ENCODE data around the gene NF1. TPM values are rescaled to one million over a fixed set of nuclear protein-coding genes. Genes with fewer than 3 reads are reported as not detected.

Gene NF1
- total RNA-seq, 1 donor from 2014 or later, result 28.5 TPM

DNA sequence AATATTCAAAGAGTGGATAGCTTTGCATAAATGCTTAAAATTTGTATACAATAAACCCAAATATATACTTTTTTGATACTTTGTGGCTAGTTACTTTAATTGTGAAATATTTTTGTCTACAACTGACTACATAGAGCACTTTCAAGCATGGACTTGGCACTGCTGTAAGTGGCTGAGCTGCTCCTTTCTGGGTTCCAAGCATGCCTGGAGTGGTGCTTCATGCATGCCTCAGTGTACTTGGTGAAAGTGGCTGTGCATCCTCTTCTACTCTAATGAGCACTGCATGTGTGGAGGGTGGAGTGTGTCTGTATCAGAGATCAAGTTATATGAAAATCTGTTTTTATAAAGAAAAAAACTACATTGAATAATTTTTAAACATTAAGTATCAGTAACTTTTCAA is 108.2 kb downstream of the NF1 start:
- DNase-seq, result no peak
- peaks cover 4% of the 10 kb centered on the region for H3K36me3 Mint-ChIP-seq (ENCODE audit: low read depth)
- no peak overlapping the region for H3K4me3 Mint-ChIP-seq
- no peaks in the 10 kb centered on the region for H3K9me3 Mint-ChIP-seq
- H3K4me1 Mint-ChIP-seq, result no peaks in the 10 kb centered on the region
- no peak overlapping the region for H3K27ac Mint-ChIP-seq
- H3K27me3 Mint-ChIP-seq, result no peaks in the 10 kb centered on the region
- intact Hi-C loops (cut with micrococcal nuclease), result no loop called here

DNA sequence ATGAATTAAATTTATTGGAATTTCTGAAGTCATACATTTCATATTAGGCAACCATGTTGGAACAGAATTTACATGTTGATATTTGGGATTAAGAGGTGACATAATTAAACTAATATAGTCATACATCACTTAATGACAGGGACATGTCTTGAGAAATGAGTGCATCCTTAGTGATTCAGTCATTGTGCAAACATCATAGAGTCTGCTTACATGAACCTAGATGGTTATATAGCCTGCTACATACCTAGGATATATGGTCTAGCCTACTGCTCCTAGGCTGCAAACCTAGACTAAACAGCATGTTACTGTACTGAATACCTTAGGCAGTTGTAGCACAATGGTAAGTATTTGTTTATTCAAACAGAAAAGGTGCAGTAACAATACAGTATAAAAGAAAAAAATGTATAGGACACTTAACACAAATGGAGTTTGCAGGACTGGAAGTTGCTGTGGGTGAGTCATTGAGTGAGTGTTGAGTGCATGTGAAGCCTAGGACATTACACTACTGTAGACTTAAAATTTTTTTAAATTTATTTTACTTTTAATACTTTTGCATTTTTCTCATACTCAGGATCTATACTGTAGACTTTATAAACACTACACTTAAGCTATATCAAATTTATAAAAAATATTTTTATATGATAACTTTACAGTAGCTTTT is 116.7 kb downstream of the NF1 start:
- no peak overlapping the region for H3K4me3 Mint-ChIP-seq
- DNase-seq, result no peak
- no peaks in the 10 kb centered on the region for H3K9me3 Mint-ChIP-seq
- no peaks in the 10 kb centered on the region for H3K4me1 Mint-ChIP-seq
- intact Hi-C loops (cut with micrococcal nuclease), result no loop called here
- H3K36me3 Mint-ChIP-seq (ENCODE audit: low read depth), result peaks cover 4% of the 10 kb centered on the region
- H3K27ac Mint-ChIP-seq, result no peak overlapping the region
- no peaks in the 10 kb centered on the region for H3K27me3 Mint-ChIP-seq

DNA sequence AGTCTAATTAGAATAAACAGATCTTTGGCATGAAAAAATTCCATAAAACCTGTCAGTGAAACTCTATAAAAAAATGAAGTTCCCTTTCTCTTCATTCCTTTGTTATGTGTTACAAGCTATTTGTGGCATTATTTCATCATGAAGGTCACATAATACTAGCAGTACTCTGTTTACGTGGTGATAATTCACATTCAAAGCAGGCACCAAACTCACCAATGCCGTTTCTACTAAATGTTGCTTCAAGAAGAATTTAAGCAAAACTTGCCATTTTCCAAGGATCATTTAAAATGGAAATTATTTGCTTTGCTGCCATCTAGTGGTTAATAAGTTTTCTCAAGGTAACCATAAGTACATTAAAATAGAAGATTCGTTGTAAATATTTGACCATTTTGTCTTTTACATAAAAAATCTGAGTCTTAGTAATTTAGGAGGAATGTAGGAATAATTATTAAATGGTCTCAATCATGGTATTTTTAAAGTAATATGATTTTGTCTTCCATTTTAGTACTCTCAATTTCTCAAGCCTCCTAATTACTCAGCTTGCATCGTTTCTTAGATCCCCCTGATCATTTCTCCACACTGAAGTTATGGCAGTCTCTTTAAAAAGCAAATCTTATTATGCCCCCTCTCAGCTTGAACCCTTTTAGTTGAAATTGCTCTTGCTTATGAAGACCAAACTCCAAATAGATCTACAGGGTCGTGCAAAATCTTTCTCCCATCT is 121.4 kb downstream of the NF1 start:
- no peak overlapping the region for H3K27ac Mint-ChIP-seq
- no peaks in the 10 kb centered on the region for H3K27me3 Mint-ChIP-seq
- H3K36me3 Mint-ChIP-seq (ENCODE audit: low read depth), result no peaks in the 10 kb centered on the region
- no peaks in the 10 kb centered on the region for H3K4me1 Mint-ChIP-seq
- H3K4me3 Mint-ChIP-seq, result no peak overlapping the region
- DNase-seq, result no peak
- no peaks in the 10 kb centered on the region for H3K9me3 Mint-ChIP-seq
- intact Hi-C loops (cut with micrococcal nuclease), result loop anchor here (2.0 to 5.0 kb wide), 2 partner anchors 156 to 203 kb away; no protein-coding TSS in a partner anchor

DNA sequence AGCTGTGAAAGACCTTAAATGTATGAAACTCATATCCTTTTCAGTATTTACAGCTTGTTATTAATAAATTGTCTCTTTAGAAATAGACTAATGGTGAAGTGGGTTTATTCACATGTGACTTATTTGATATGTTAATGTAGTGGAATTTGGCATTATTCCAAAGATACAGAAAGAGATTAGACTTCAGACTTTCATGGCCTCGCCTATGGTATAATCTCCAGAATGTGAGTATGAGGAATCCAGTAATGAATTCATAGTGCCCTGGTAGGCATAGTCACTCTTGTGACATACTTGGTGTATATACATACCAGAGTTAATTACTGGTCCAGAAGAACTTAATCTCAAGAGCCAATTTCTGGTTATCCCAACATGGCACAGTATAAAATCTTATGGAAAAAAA is 129.6 kb downstream of the NF1 start:
- no peak overlapping the region for H3K4me3 Mint-ChIP-seq
- peaks cover 3% of the 10 kb centered on the region for H3K4me1 Mint-ChIP-seq
- no peak overlapping the region for H3K27ac Mint-ChIP-seq
- no peaks in the 10 kb centered on the region for H3K36me3 Mint-ChIP-seq (ENCODE audit: low read depth)
- no peak for DNase-seq
- H3K27me3 Mint-ChIP-seq, result no peaks in the 10 kb centered on the region
- H3K9me3 Mint-ChIP-seq, result no peaks in the 10 kb centered on the region
- intact Hi-C loops (cut with micrococcal nuclease), result no loop called here

DNA sequence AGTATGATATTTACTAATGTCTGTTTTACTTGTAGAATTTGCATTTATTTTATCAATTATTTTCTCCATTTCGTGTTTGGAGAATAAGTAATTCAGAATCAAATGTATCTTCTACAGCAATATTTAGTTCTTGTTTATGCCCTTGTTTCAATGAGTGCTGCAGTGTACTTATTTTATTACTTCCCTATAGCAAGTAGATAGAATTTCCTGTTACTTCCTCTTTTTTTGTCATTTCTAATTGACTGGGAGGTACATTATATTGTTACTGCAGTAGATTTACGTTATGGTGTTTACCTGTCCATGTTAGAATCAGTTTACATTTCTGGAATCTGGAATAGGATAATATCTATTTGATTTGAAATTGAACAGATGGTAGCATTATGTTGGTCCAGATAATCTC is 131.1 kb downstream of the NF1 start:
- H3K9me3 Mint-ChIP-seq, result no peaks in the 10 kb centered on the region
- no peaks in the 10 kb centered on the region for H3K27me3 Mint-ChIP-seq
- DNase-seq, result no peak
- intact Hi-C loops (cut with micrococcal nuclease), result no loop called here
- H3K36me3 Mint-ChIP-seq (ENCODE audit: low read depth), result no peaks in the 10 kb centered on the region
- peaks cover 3% of the 10 kb centered on the region for H3K4me1 Mint-ChIP-seq
- H3K4me3 Mint-ChIP-seq, result no peak overlapping the region
- H3K27ac Mint-ChIP-seq, result no peak overlapping the region

DNA sequence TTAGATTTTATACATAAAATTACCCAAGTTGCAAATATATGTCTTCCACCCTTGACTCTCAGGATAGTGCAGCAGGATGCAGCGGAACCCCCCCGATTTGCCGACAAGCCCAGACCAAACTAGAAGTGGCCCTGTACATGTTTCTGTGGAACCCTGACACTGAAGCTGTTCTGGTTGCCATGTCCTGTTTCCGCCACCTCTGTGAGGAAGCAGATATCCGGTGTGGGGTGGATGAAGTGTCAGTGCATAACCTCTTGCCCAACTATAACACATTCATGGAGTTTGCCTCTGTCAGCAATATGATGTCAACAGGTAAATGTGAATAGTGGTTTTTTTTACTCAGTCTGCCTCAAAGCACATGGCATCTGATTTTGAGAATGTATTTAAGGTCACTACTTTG is 131.6 kb downstream of the NF1 start:
- Mint-ChIP-seq H3K4me3 (no peak overlapping the region), H3K27ac (no peak overlapping the region), H3K4me1 (peaks cover 3% of the 10 kb centered on the region), H3K27me3 (no peaks in the 10 kb centered on the region), H3K9me3 (no peaks in the 10 kb centered on the region), H3K36me3 (ENCODE audit: low read depth) (no peaks in the 10 kb centered on the region)
- intact Hi-C loops (cut with micrococcal nuclease), result no loop called here
- DNase-seq, result no peak

DNA sequence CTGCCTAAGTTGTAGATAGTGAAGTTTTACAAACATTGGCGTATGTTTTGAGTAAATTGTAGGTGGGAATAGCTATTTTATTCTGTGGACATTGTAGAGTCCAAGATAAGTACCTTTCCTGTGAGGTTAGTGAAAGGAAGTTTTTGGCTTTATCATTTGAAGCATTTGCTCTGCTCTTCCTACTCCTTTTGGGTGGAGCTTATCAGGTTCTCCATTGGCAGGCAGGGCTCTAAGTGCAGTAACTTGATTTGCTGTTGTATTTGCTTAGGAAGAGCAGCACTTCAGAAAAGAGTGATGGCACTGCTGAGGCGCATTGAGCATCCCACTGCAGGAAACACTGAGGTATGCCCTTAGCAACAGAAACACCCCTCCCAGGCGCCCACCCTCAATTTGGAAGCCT is 132.2 kb downstream of the NF1 start:
- intact Hi-C loops (cut with micrococcal nuclease), result no loop called here
- Mint-ChIP-seq H3K4me3 (no peak overlapping the region), H3K27ac (no peak overlapping the region), H3K4me1 (peaks cover 3% of the 10 kb centered on the region), H3K36me3 (ENCODE audit: low read depth) (peaks cover 3% of the 10 kb centered on the region), H3K9me3 (no peaks in the 10 kb centered on the region), H3K27me3 (no peaks in the 10 kb centered on the region)
- DNase-seq, result no peak

DNA sequence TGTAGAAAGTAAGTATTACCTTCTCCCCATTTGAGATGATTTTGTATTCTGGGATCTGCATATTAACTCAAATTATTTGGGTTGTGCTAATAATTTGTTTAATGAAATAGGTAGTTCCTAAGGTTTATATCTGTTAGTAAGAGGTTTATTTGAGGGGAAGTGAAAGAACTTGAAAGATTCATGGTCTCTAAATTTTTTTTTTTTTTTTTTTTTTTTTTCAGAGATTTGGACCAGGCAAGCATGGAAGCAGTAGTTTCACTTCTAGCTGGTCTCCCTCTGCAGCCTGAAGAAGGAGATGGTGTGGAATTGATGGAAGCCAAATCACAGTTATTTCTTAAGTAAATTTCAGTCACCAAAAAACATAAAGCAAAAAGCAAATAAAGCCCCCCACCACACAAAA is 137.1 kb downstream of the NF1 start:
- no peaks in the 10 kb centered on the region for H3K9me3 Mint-ChIP-seq
- no peak overlapping the region for H3K4me3 Mint-ChIP-seq
- H3K4me1 Mint-ChIP-seq, result no peaks in the 10 kb centered on the region
- no peak overlapping the region for H3K27ac Mint-ChIP-seq
- H3K27me3 Mint-ChIP-seq, result no peaks in the 10 kb centered on the region
- no peak for DNase-seq
- peaks cover 16% of the 10 kb centered on the region for H3K36me3 Mint-ChIP-seq (ENCODE audit: low read depth)
- intact Hi-C loops (cut with micrococcal nuclease), result no loop called here

DNA sequence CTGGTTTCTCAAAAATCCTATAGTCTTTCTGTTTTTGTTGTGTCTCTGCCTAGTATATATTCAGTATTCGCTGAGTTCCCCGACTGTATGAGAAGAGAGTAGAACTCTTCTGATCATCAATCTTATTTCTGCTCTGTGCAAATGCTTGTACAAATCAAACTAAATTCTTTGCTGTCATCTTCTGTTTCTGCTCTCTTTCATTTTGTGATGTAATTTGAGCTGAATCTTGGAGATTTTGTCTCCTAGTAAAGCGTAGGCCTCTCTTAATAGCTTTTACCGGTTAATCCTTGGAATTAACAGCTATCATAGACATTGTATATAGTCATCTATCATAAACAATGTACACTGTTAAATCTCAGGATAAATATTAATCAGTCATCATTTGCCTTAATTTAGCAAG is 140.3 kb downstream of the NF1 start:
- DNase-seq, result no peak
- H3K36me3 Mint-ChIP-seq (ENCODE audit: low read depth), result peaks cover 17% of the 10 kb centered on the region
- H3K27ac Mint-ChIP-seq, result no peak overlapping the region
- no peak overlapping the region for H3K4me3 Mint-ChIP-seq
- H3K4me1 Mint-ChIP-seq, result no peaks in the 10 kb centered on the region
- intact Hi-C loops (cut with micrococcal nuclease), result no loop called here
- H3K9me3 Mint-ChIP-seq, result no peaks in the 10 kb centered on the region
- H3K27me3 Mint-ChIP-seq, result no peaks in the 10 kb centered on the region

DNA sequence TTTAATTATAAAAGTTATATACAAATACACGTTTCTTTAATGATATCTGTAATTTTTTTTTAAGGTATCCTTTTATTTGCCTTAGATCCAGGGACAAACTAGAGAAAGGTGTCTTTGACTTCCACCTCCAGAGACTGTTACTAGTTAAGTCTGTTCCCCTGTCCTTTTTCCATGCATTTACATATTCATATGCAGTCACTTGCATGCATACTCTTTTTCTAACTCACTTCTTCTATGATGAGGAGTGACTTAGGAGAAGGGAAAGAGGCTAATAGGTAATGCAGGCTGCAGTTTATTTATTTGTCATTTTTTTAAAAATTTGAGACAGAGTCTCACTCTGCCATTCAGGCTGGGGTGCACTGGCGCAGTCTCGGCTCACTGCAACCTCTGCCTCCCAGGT is 141.4 kb downstream of the NF1 start:
- no peaks in the 10 kb centered on the region for H3K27me3 Mint-ChIP-seq
- DNase-seq, result no peak
- peaks cover 1% of the 10 kb centered on the region for H3K4me1 Mint-ChIP-seq
- H3K27ac Mint-ChIP-seq, result no peak overlapping the region
- H3K36me3 Mint-ChIP-seq (ENCODE audit: low read depth), result peaks cover 25% of the 10 kb centered on the region
- H3K9me3 Mint-ChIP-seq, result no peaks in the 10 kb centered on the region
- H3K4me3 Mint-ChIP-seq, result no peak overlapping the region
- intact Hi-C loops (cut with micrococcal nuclease), result no loop called here

DNA sequence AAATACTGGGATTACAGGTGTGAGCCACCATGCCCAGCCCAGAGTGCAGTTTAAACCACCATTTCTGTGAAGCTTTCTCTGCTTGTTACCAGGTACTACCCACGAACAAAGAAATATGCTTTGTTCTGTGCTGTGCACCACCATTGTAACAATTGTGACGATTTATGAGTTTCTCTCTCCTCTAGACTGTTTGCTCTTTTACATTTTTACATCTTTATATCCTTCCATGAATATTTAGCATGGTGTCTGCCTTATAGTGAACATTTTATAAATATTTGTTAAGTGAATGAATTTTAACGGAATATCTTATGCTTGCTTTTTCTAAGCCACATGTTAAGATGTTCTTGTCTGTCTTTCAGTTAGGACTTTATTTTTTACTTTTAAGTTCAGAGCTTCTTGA is 141.9 kb downstream of the NF1 start:
- Mint-ChIP-seq H3K9me3 (no peaks in the 10 kb centered on the region), H3K27me3 (no peaks in the 10 kb centered on the region), H3K27ac (no peak overlapping the region), H3K4me1 (peaks cover 4% of the 10 kb centered on the region), H3K36me3 (ENCODE audit: low read depth) (peaks cover 28% of the 10 kb centered on the region), H3K4me3 (no peak overlapping the region)
- intact Hi-C loops (cut with micrococcal nuclease), result no loop called here
- DNase-seq, result no peak

DNA sequence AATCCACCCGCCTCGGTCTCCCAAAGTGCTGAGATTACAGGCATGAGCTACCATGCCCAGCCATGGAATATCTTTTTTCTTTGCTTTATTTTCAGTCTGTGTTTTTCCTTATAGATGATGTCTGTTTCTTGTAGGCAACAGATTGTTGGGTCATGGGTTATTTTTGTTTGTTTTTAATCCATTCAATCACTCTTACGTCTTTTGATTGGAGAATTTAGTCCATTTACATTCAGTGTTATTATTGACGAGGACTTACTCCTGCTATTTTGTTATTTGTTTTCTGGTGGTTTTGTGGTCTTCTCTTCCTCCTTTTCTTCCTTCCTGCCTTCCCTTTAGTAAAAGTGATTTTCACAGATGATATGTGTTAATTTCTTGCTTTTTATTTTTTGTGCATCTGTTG is 146.3 kb downstream of the NF1 start:
- H3K9me3 Mint-ChIP-seq, result no peaks in the 10 kb centered on the region
- intact Hi-C loops (cut with micrococcal nuclease), result no loop called here
- peaks cover 25% of the 10 kb centered on the region for H3K36me3 Mint-ChIP-seq (ENCODE audit: low read depth)
- H3K4me1 Mint-ChIP-seq, result peaks cover 4% of the 10 kb centered on the region
- H3K27ac Mint-ChIP-seq, result no peak overlapping the region
- H3K4me3 Mint-ChIP-seq, result no peak overlapping the region
- no peaks in the 10 kb centered on the region for H3K27me3 Mint-ChIP-seq
- no peak for DNase-seq

DNA sequence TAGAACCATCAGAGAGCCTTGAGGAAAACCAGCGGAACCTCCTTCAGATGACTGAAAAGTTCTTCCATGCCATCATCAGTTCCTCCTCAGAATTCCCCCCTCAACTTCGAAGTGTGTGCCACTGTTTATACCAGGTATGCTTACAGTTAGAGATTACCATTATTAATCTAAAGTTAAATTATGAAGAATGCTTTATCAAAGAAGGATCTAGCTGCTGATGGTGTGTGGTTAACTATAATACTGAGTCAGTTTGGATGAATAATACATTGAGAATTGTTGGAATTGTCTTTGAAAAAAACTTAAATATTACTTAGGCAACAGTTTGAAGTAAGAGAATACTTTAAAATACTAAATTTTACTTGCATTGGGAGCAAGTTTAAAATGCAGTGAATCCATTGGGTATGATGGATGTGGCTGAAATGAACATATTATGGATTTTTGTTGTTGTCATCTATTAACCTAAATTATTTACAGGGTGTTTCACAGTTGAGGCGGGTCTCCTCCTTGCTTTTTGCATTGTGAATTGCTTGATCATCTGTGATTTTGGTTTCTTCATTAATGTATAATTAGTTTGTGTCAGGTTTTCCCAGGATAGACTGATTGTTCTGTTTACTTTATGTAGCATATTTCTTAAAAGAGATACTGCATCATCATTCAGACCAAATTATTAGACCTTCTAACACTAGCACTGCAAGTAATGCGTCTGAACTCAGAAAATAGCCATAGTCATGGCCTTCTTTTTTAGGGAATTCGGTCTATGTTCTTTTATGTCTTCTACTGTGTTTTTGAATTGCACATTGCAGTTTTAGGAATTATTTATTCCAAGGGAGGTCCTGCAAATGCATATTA is 154.4 kb downstream of the NF1 start:
- Mint-ChIP-seq H3K9me3 (no peaks in the 10 kb centered on the region), H3K27ac (no peak overlapping the region), H3K36me3 (ENCODE audit: low read depth) (peaks cover 4% of the 10 kb centered on the region), H3K4me1 (no peaks in the 10 kb centered on the region), H3K4me3 (no peak overlapping the region), H3K27me3 (no peaks in the 10 kb centered on the region)
- no peak for DNase-seq
- intact Hi-C loops (cut with micrococcal nuclease), result no loop called here

DNA sequence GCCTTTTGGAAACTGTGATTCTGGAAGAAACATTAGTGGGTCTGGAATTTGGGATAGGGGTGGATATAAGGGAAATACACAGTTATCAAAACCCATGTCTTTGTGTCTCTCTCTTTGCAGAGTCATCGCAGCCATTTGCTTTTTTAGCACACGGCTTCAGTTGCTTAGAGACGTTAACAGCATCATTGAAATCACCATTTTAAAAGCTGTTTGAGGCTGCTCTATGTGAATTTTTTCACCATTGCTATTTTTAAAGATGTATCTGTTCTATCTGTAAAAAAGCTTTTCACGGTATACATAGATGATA is 155.0 kb downstream of the NF1 start:
- no peak for DNase-seq
- Mint-ChIP-seq H3K4me3 (no peak overlapping the region), H3K27me3 (no peaks in the 10 kb centered on the region), H3K9me3 (no peaks in the 10 kb centered on the region), H3K36me3 (ENCODE audit: low read depth) (peaks cover 4% of the 10 kb centered on the region), H3K27ac (no peak overlapping the region), H3K4me1 (no peaks in the 10 kb centered on the region)
- intact Hi-C loops (cut with micrococcal nuclease), result no loop called here
